Activated naive CD4-positive, alpha-beta T cell (primary cell): ENCODE data around the gene RTN4RL1.

Experiments used
- DNase-seq, 4 experiments: peaks; one replicate each; lab custom pipeline; 2025; lab: John Stamatoyannopoulos, UW

The RTN4RL1 gene

GRCh38 chr17:2059547-2060384, 34.6 kb upstream of the RTN4RL1 start:
- no peak for DNase-seq

DNA sequence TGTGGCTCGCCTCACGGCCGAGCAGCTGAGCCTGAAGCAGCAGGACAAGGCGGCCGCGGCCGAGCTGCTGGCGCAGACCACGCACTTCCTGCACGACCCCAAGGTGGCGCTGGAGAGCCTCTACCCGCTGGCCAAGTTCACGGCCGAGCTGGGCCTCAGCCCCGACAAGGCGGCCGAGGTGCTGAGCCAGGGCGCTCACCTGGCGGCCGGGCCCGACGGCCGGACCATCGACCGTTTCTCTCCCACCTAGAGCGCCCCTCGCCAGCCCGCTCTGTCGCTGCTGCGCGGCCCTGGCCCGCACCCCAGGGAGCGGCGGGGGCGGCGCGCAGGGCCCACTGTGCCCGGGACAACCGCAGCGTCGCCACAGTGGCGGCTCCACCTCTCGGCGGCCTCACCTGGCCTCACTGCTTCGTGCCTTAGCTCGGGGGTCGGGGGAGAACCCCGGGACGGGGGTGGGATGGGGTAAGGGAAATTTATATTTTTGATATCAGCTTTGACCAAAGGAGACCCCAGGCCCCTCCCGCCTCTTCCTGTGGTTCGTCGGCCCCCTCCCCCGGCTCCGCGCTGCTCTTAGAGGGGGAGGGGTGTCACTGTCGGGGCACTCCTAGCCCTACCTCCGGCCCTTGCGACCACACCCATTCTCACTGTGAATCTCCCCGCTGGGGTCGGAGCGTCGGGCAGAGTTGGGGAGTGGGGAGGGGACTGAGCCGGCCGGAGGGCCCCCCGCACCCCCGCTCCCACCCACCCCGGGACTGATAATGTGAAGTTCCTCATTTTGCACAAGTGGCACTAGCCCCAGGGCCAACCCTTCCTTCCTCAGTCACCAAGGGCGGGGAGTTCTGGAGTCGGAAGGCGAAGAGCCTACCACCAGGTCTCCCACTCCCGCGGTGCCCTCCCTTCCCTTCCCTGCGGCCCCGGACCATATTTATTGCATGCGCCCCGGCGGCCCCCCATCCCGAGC, 33.7 kb upstream of the RTN4RL1 start:
- DNase-seq, result peak; percentile 16 to 47 (median 32)

- DNase-seq, result no peak
Observed at GRCh38 chr17:2057760-2058585, 32.8 kb upstream of the RTN4RL1 start.

- DNase-seq, result no peak
Observed at GRCh38 chr17:2057175-2057759, 32.1 kb upstream of the RTN4RL1 start.

DNA sequence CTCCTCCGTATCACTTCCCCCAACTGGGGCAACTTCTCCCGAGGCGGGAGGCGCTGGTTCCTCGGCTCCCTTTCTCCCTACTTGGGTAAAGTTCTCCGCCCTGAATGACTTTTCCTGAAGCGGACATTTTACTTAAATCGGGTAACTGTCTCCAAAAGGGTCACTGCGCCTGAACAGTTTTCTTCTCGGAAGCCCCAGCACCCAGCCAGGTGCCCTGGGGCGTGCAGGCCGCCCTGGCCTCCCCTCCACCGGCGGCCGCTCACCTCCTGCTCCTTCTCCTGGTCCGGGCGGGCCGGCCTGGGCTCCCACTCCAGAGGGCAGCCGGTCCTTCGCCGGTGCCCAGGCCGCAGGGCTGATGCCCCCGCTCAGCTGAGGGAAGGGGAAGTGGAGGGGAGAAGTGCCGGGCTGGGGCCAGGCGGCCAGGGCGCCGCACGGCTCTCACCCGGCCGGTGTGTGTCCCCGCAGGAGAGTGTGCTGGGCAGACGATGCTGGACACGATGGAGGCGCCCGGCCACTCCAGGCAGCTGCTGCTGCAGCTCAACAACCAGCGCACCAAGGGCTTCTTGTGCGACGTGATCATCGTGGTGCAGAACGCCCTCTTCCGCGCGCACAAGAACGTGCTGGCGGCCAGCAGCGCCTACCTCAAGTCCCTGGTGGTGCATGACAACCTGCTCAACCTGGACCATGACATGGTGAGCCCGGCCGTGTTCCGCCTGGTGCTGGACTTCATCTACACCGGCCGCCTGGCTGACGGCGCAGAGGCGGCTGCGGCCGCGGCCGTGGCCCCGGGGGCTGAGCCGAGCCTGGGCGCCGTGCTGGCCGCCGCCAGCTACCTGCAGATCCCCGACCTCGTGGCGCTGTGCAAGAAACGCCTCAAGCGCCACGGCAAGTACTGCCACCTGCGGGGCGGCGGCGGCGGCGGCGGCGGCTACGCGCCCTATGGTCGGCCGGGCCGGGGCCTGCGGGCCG, 31.4 kb upstream of the RTN4RL1 start:
- DNase-seq, result peak in 2 of 4 experiments; percentile 29 to 46

- peak in 1 of 4 experiments; percentile 25 for DNase-seq
Observed at GRCh38 chr17:2055292-2056205, 30.4 kb upstream of the RTN4RL1 start.

DNA sequence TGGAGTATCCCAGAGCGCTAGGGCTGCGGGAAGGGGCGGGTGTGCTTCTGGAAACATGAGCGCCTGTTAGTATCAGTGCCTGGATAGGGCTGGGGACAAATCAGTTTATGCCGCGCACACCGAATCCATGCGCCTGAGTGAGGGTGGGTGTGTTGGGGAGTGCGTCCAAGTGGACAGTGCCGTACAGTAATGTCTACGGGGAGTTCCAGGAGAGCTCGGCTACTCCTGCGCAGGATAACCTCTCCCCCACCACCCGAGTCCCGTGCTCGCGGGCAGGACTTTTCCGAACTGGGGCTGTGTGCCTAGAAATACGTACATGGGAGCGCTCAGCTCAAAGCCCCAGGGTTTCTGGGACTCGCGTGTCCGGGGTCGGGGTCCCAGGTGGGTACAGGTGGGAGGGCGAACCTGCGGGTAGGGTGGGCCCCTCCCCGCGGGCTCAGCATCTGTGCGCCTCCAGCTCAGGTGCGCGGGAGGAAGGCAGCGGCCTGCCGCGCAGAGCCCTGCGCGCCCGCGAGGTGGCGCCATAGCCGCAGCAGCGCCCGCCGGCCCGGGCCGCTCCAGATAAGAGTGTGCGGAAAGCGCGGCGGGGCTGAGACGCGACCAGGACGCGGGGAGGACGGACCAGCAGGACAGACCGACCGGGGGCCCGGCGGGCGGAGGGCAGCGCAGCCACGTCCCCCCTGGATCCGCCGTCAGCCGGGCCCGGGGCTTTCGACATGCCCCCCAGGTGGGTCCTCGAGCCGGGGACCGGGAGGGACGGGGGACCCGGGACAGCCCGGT, 29.6 kb upstream of the RTN4RL1 start, which contains the start of gene HIC1:
TSS of gene HIC1 (plus strand) at position 592 of the 780 bp plus-strand sequence. CDS start 1,588 bp downstream, outside the sequence.
- DNase-seq, result peak; percentile 54 to 71 (median 62)

DNA sequence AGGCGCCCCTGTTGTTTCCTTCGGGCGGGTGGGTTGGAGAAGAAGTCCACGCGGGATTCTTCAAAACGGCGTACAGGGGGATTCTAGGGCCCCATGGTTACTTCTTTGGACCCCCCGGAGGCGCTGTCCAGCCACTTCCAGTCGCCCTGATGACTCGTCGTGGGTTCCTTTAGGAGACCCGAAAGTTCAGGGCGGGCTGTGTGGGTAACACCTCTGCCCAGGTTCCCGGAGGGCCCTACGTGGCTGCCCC, 29.1 kb upstream of the RTN4RL1 start:
- DNase-seq, result peak in 1 of 4 experiments; percentile 33

DNA sequence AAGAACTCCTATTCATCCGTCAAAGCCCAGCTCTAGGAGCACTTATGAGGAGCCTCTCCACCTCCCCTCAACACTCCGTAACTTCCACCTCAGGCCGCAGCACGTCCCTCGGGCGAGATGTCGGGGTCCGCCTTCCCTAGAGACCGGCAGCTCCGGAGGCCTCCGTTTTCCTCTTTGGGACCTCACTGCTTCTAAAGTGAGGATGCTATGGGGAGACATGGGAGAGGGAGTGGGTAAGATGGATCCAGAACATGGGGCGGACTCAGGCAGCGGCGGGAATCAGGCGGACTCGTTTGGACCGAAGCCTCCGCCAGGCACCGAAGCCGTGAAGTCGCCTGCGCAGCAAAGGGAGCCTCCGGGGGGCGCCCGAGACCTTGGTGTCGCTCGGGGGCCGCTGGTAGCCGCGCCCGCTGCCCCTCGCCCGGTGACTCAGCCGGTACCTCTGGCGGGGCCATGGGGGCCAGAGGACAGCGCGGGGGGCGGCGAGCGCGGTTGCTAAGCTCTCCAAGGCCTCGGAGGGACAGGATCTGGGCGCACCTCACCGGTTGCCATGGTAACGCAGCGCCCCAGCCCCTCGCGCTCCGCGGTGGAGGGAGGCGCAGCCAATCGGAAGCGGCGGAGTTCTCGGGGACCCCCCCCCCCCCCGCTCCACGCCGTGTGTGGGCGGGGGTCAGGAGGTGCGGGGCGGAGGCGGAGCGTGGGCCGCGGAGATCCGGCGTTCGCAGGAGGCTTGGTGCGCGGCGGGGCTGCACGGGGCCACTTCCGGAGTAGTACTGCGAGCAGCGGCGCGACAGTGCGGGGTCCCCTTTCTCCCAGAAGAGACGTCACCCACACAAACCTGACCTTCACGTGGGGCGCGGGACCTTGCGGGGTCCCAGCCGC, 28.5 kb upstream of the RTN4RL1 start:
- peak; percentile 53 to 72 (median 62) for DNase-seq

DNA sequence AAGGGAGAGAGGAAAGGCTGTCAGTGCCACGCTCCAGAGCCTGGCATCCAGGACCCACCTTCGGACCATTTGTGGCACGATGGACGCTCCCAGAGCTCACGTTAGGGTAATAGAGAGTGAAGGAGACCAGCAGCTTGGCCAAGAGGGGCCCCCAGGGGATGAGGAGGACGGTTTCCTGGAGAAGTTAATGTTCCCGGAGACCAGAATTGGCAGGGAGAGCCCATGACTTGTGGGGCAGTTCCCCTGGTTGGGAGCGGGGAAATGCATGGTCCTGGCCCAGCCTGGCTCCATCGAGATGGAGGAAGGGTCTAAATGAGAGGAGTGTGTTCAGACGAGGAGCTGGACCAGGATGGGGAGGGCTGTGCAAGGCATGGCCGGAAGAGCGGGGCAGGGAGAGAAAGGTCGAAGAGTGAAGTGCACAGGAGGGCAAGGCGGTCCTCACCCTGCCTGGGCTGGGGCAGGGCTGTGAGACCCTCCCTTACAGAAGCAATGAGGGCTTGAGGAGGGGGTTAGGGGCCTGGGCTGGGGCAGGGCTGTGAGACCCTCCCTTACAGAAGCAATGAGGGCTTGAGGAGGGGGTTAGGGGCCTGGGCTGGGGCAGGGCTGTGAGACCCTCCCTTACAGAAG, 26.9 kb upstream of the RTN4RL1 start:
- DNase-seq, result no peak

DNA sequence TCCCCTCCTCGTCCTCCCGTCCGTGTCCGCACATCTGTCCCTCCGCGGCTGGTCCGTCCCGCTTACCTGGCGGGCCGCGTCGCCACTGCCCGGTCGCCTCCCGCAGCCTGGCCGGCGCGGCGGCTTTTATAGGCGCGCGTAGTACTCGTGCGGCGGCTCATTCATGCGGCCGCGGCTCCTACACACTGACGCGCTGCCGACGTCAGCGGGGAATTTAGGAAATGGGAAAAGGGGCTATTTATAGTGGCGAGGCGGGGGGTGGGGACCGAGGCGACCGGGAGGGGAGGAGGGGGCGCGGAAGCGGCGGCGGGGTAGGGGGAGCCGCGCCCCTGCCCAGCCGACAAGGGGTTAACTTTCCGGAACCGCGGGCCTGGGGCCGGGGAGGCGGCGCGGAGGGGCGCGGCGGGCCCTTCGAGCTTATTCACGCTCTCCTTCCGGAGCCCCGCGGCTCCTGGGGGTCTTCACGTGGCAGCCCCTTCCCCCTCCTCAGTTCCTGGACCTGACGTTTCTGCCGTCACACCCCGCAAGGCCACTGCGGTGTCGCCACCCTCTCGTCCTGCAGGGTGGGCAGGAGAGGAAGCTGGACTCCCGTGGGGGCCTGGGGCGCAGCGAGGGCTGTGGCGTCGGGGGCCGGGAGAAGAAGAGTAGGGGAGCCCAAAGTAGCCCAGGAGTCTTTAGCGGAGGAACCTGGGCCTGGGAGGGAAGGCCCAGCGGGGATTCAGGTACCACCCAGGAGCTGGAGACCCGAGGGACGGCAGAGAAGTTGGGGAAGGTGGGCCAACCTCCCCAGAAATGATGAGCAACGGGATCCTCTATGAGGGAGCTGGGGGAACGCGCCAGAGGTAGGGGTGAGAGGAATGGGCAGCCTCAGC, 26.2 kb upstream of the RTN4RL1 start:
- DNase-seq, result no peak

- DNase-seq, result peak in 3 of 4 experiments; percentile 50 to 66 (median 54)
Observed at GRCh38 chr17:2050300-2051060, 25.3 kb upstream of the RTN4RL1 start.

- DNase-seq, result peak; percentile 69 to 89 (median 77)
Observed at GRCh38 chr17:2049333-2050299, 24.5 kb upstream of the RTN4RL1 start.

GRCh38 chr17:2048805-2049204, 23.7 kb upstream of the RTN4RL1 start:
- no peak for DNase-seq
